Thyroid gland (tissue), 4 donors: ENCODE results near the gene CREB3L1.

Source experiments
- POLR2A ChIP-seq, 2 donors: fragments of 450-650 bp; IDR thresholded peaks; one replicate each; pipeline ENCODE4 v1.6.1; 2017; ENCODE audit warnings: antibody characterized with exemption in 2 of 2, mild to moderate bottlenecking in 2 of 2, moderate library complexity in 1 of 2
- TF ChIP-seq, protein P1 (sequence below), 6 experiments: fragments of 200-600 bp in 3 of 6; fragments of 450-650 bp in 3 of 6; sonication (generic) in 3 of 6; IDR thresholded peaks; one replicate each; pipeline ENCODE4 v1.5.1; 2016 to 2019; ENCODE audit warnings: antibody characterized with exemption in 6 of 6, mild to moderate bottlenecking in 2 of 6, inconsistent platforms in 1 of 6, moderate library complexity in 1 of 6

DNA sequence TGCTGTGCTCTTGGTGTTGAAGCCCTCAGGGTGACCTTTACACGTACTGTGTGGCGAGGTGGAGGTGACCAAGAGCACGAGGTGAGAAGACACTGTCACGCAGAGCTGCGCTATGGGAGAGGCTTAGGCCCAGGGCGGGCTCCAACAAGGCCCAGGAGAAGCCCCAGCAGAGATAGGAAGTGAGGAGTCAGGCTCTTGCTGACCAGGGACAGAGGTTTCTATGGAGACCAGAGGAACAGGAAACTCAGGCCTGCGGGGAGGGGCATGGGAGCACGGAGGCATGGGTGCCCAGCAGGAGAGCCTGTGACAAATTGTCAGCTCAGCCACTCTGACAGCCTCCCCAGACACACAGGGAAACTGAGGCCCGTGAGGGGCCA, 85.6 kb downstream of the CREB3L1 start:
- TF ChIP-seq, protein P1, sequence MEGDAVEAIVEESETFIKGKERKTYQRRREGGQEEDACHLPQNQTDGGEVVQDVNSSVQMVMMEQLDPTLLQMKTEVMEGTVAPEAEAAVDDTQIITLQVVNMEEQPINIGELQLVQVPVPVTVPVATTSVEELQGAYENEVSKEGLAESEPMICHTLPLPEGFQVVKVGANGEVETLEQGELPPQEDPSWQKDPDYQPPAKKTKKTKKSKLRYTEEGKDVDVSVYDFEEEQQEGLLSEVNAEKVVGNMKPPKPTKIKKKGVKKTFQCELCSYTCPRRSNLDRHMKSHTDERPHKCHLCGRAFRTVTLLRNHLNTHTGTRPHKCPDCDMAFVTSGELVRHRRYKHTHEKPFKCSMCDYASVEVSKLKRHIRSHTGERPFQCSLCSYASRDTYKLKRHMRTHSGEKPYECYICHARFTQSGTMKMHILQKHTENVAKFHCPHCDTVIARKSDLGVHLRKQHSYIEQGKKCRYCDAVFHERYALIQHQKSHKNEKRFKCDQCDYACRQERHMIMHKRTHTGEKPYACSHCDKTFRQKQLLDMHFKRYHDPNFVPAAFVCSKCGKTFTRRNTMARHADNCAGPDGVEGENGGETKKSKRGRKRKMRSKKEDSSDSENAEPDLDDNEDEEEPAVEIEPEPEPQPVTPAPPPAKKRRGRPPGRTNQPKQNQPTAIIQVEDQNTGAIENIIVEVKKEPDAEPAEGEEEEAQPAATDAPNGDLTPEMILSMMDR (IDR thresholded peaks at IDR 0.05) = no peak
- no peak for TF ChIP-seq POLR2A (IDR thresholded peaks at IDR 0.05)
